Ascending aorta (tissue), 2 donors: ENCODE measurements around the gene TTLL6. TPM values are rescaled to one million over a fixed set of nuclear protein-coding genes. Genes with fewer than 3 reads are reported as not detected.
A peak's percentile ranks its signal among the peaks of the same experiment; 100 is the strongest.
"Not testable (repeated sequence)": the region's sequence is repeated elsewhere in the genome, so short reads cannot be mapped to it uniquely, and the experiment has no call there.

Source experiments
- DNase-seq, 2 donors: peaks; one replicate each; pipeline ENCODE4 v3.0.0-alpha.2; 2019; ENCODE audit warnings: low spot score in 2 of 2
- H3K27ac ChIP-seq, 2 donors: fragments of 200-600 bp; sonication (generic); one replicate each; pipeline ENCODE4 v1.5.1; 2016 to 2017; ENCODE audit warnings: mild to moderate bottlenecking in 1 of 2
- H3K27me3 ChIP-seq: fragments of 200-600 bp; sonication (generic); one replicate; pipeline ENCODE4 v1.5.1; 2017
- H3K36me3 ChIP-seq, 2 donors: fragments of 200-600 bp; sonication (generic); one replicate each; pipeline ENCODE4 v1.5.1; 2016
- H3K4me1 ChIP-seq, 2 donors: fragments of 200-600 bp; sonication (generic); one replicate each; pipeline ENCODE4 v1.5.1; 2016 to 2017; ENCODE audit warnings: mild to moderate bottlenecking in 1 of 2
- H3K4me3 ChIP-seq, 2 donors: fragments of 200-600 bp; sonication (generic); one replicate each; pipeline ENCODE4 v1.5.1; 2016 to 2017; ENCODE audit warnings: mild to moderate bottlenecking in 1 of 2
- H3K9me3 ChIP-seq, 2 donors: fragments of 200-600 bp; sonication (generic); one replicate each; pipeline ENCODE4 v1.5.1; 2016
- intact Hi-C: fragments of 100-400 bp; cut with DNase I; formaldehyde crosslinking; loops from one replicate; pipeline ENCODE4 v1.15.1; 2023
- total RNA-seq: library from RNA; depleted of rRNA; stranded (reverse); fragments of >200 nt; gene quantifications from one replicate; pipeline ENCODE4 v1.1.0, GENCODE V29; 2016
- TF ChIP-seq, protein P1 (sequence below), 3 experiments: fragments of 200-600 bp in 2 of 3; fragments of 450-650 bp in 1 of 3; sonication (generic) in 2 of 3; IDR thresholded peaks; one replicate each; pipeline ENCODE4 v1.5.1; 2016 to 2019; ENCODE audit warnings: antibody characterized with exemption in 3 of 3, mild to moderate bottlenecking in 1 of 3, moderate library complexity in 1 of 3

Gene TTLL6
- total RNA-seq, 1 donor from 2014 or later = not detected

DNA sequence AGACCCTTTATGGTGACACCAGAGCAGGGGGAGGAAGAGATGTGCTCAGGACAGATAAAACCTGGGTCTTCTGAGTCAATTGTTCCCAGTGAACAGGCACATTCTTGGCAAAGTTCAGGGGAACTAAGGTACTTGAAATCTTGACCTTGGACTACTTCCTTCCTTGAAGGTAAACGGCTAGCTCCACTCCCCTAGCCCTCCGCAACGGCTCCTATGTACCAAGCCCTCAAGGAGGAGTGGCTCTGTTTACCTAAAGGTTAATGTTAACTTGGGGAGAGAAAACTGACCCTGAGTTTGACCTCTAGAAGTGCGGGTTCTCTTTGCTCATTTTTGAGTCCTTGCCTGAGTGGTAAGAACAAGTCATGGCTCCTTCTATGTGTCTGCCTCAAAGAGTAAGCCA lies 7.8 kb downstream of the TTLL6 start:
- no peak for DNase-seq
- H3K27ac ChIP-seq = no peak overlapping the region
- H3K9me3 ChIP-seq = no peaks in the 10 kb centered on the region
- no peaks in the 10 kb centered on the region for H3K36me3 ChIP-seq
- intact Hi-C loops = loop anchor here (10.0 kb wide), 1 partner anchor 226 kb away; no protein-coding TSS in a partner anchor
- H3K27me3 ChIP-seq = no peaks in the 10 kb centered on the region
- no peak overlapping the region for H3K4me3 ChIP-seq
- TF ChIP-seq, protein P1, sequence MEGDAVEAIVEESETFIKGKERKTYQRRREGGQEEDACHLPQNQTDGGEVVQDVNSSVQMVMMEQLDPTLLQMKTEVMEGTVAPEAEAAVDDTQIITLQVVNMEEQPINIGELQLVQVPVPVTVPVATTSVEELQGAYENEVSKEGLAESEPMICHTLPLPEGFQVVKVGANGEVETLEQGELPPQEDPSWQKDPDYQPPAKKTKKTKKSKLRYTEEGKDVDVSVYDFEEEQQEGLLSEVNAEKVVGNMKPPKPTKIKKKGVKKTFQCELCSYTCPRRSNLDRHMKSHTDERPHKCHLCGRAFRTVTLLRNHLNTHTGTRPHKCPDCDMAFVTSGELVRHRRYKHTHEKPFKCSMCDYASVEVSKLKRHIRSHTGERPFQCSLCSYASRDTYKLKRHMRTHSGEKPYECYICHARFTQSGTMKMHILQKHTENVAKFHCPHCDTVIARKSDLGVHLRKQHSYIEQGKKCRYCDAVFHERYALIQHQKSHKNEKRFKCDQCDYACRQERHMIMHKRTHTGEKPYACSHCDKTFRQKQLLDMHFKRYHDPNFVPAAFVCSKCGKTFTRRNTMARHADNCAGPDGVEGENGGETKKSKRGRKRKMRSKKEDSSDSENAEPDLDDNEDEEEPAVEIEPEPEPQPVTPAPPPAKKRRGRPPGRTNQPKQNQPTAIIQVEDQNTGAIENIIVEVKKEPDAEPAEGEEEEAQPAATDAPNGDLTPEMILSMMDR (IDR thresholded peaks at IDR 0.05) = no peak
- no peaks in the 10 kb centered on the region for H3K4me1 ChIP-seq

DNA sequence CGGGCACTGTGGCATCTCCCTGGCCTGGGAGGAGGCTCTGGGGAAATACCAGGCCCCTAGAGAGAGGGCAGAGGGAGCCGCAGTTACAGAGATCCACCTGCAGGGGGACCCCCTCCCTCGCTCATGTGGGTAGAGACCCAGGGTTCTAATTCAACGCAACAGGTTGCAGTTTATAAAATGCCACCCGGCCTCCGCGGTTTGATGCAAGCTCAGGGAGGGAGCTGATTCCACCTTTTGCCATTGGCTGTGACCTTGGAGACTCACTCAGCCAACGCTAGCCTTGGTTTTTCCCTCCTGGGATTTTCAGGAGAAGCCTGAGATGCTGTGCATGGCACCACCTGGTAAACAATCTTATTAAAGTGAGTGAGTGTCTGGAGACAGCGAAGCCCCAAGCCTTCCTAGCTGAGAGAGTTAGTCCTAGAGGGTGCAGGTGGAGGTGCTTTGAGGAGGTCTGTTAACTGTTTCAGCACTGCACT lies 12.1 kb downstream of the TTLL6 start:
- Histone ChIP-seq H3K4me1 (no peaks in the 10 kb centered on the region), H3K27me3 (no peaks in the 10 kb centered on the region), H3K9me3 (no peaks in the 10 kb centered on the region), H3K36me3 (no peaks in the 10 kb centered on the region), H3K27ac (no peak overlapping the region), H3K4me3 (no peak overlapping the region)
- TF ChIP-seq, protein P1 (IDR thresholded peaks at IDR 0.05) = peak; percentile 84 to 94 (median 88)
- intact Hi-C loops = loop anchor here (1.0 to 10.0 kb wide), 2 partner anchors 74 to 230 kb away; no protein-coding TSS in a partner anchor
- peak in 1 of 2 donors; percentile 70 for DNase-seq

DNA sequence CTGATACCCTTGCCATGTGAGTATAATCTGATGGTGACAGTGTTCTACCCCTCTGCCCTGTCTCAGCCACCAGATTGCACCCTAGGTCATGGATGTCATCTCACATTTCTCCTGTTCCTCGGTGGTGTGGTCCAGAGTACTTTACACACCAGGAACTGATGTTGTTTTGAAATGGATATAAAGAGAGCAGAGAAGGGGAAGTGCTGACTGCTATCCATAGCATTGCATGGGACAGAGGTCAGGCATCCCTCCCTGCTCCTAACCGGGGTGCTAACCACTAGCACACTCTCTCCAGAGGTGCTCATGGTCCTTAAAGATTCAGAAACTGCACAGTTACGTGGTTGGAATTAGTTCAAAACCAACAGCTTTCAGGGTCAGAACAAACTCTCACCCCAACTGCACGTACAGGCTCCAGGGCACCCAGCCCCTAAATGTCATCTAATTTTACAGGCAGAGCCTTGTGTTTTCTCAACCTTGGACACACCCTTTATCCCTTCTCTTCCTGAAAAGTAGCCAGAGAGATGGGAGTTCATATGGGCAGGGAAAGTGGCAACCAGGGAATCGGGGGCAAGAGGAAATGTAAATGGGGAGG lies 16.3 kb downstream of the TTLL6 start:
- no peaks in the 10 kb centered on the region for H3K27me3 ChIP-seq
- H3K36me3 ChIP-seq = no peaks in the 10 kb centered on the region
- intact Hi-C loops = loop anchor here (10.0 kb wide), 1 partner anchor 234 kb away; no protein-coding TSS in a partner anchor
- no peaks in the 10 kb centered on the region for H3K4me1 ChIP-seq
- no peaks in the 10 kb centered on the region for H3K9me3 ChIP-seq
- TF ChIP-seq, protein P1 (IDR thresholded peaks at IDR 0.05) = no peak
- H3K27ac ChIP-seq = no peak overlapping the region
- DNase-seq = no peak
- H3K4me3 ChIP-seq = no peak overlapping the region

DNA sequence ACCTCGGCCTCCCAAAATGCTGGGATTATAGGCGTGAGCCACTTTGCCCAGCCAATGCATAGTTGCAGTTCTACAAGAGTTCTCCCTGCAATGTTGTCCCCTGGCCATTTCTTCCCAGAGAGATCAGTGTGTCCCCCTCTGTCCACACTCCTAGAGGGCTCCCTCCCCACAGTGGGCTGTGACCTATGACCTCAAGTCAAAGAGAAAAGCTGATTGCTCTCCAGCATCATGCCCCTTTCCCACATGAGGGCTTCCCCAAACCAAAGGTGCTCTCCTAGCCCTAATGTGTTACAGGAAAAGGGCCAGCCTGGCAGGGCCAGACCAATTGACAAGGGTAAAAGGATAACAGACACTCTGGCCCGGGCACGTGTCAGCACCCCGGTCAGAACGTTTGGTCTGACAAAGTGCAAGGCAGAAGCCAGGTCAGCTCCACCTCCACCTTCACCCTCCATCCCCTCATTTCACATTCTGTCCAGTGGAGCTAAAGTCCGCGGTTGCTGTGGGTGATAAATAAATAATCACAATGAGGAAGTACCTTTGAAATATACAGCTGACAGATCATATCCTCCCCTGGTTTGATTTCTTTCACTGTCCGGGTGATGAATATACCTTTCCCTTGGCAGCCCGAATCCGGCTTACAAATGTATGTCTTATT lies 17.8 kb downstream of the TTLL6 start:
- Histone ChIP-seq H3K36me3 (no peaks in the 10 kb centered on the region), H3K4me1 (no peaks in the 10 kb centered on the region), H3K27ac (no peak overlapping the region), H3K9me3 (no peaks in the 10 kb centered on the region), H3K27me3 (no peaks in the 10 kb centered on the region), H3K4me3 (no peak overlapping the region)
- no peak for DNase-seq
- intact Hi-C loops = no loop called here
- TF ChIP-seq, protein P1 (IDR thresholded peaks at IDR 0.05) = no peak

DNA sequence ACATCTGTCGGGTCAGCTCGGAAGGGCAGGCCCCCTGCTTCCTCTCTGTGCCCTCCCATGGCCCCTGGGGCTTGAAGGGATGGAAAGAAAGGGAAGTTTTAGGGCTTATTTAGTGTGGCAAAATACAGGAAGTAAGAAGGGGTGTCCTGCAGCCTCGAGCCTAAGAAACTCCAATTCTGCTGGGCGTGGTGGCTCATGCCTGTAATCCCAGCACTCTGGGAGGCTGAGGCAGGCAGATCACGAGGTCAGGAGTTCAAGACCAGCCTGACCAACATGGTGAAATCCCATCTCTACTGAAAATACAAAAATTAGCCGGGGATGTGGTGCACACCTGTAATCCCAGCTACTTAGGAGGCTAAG lies 20.9 kb downstream of the TTLL6 start:
- intact Hi-C loops, H3K9me3 ChIP-seq, H3K4me3 ChIP-seq, H3K36me3 ChIP-seq, H3K27me3 ChIP-seq, H3K4me1 ChIP-seq, DNase-seq, H3K27ac ChIP-seq: not testable (repeated sequence)

DNA sequence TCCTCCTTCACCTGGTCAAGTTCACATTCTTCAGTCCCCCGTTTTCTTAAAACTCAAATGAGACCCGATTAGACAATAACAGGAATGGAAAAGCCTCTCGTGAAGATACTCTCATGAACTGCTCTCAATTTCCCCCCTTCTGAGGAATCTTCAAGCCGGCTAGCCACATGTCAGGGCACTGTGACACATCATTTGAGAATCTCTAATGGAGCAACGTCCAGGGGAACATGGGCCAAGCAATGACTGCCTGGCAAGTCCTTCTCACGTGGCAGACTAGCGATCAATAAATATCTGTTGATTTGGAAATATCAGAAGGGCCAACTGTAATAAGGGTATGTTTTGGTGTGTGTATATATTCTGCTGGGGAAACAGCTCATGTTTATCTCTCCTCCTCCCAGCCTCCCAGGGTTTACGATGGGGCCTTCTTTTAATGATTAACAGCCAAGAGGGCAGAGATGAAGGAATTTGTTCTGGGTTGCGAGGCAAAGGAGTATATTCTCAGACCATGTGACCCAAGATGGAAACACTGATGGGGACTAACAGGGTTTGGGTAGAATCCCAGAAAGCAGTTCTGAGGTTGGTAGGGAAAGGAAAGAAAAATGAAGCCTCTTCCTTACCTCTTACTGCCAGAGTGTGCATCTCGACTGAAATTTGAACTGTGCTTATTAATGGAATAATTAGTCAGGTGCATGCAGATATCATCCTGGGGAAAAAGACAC lies 21.4 kb downstream of the TTLL6 start:
- no peaks in the 10 kb centered on the region for H3K9me3 ChIP-seq

More for the DNA sequence above, 21.4 kb downstream of the TTLL6 start:
- no peak for DNase-seq
- H3K4me3 ChIP-seq = no peak overlapping the region
- no peaks in the 10 kb centered on the region for H3K27me3 ChIP-seq
- TF ChIP-seq, protein P1 (IDR thresholded peaks at IDR 0.05) = no peak
- H3K4me1 ChIP-seq = no peaks in the 10 kb centered on the region
- intact Hi-C loops = no loop called here
- no peak overlapping the region for H3K27ac ChIP-seq
- no peaks in the 10 kb centered on the region for H3K36me3 ChIP-seq
